ENCODE measurements around the gene NEU2.
"Not testable (repeated sequence)": the region's sequence is repeated elsewhere in the genome, so short reads cannot be mapped to it uniquely, and the experiment has no call there.

The NEU2 gene

GRCh38 chr2:233056961-233057605 is 24.6 kb downstream of the NEU2 start:
- no peak for DNase-seq (ENCODE audit: low read depth)

DNA sequence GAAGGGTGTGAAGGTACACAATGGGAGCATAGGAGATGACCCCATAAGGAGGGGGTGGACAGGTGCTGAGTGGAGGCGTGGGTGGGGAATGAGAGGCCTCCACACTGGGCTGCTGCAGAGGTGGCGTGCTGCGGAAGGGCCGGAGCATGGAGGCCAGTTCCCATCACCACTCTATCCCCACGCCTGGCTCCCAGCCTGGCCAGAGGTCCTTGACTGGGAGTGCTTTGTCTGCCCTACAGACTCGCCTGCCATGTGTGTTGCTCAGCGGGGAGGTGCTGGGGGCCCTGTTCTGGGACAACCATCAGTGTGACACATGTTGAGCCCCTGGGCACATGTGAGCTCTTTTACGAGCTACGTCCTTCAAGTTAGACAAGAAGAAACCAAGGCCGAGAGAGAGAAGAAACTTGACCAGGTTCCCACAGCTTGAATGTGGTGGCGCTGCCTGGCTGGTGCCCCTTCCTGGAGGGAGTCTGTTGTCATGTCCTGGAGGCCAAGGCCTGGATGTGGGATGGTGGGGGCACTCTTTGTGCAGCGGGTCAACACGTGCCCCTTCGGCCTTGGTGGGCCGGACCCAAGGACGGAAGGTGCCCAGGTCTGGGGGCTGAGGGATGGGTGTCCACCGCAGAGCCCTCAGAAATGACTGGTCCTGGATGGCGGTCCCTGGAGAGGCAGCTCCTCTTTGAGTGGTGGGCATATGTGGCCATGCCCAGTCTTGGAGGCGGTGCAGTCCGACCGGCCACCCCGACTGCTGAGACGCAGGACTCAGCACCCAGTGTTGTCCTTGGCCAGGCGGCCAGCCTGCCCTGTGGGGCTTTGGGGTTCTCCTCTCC is 26.5 kb downstream of the NEU2 start:
- no peak for DNase-seq (ENCODE audit: low read depth)

- no peak for DNase-seq (ENCODE audit: low read depth)
Measured at GRCh38 chr2:233059547-233059796, 27.0 kb downstream of the NEU2 start.

GRCh38 chr2:233059797-233060500 is 27.5 kb downstream of the NEU2 start, which contains the start of gene INPP5D:
Gene INPP5D (plus strand): TSS chr2:233060342. CDS start chr2:233060479, 137 bp downstream.
- DNase-seq (ENCODE audit: low read depth), result no peak

DNA sequence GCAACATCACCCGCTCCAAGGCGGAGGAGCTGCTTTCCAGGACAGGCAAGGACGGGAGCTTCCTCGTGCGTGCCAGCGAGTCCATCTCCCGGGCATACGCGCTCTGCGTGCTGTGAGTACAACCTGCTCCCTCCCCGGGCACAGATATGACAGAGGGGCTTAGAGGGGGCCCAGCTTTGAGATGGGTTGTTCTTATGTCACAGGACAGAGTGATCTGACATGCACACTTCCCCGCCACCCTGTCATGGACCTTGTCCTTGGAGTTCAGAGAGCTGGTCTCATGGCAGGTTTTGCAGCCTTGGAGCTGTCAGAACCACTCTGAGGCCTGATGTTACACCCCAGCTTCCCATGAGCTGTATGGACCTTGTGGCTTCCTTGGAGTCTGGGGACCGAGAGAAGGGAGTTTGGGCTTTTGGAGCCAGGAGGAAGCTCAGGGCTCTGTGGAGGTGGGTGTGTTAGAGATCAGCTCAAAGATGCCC is 28.1 kb downstream of the NEU2 start:
- no peak for DNase-seq (ENCODE audit: low read depth)

DNA sequence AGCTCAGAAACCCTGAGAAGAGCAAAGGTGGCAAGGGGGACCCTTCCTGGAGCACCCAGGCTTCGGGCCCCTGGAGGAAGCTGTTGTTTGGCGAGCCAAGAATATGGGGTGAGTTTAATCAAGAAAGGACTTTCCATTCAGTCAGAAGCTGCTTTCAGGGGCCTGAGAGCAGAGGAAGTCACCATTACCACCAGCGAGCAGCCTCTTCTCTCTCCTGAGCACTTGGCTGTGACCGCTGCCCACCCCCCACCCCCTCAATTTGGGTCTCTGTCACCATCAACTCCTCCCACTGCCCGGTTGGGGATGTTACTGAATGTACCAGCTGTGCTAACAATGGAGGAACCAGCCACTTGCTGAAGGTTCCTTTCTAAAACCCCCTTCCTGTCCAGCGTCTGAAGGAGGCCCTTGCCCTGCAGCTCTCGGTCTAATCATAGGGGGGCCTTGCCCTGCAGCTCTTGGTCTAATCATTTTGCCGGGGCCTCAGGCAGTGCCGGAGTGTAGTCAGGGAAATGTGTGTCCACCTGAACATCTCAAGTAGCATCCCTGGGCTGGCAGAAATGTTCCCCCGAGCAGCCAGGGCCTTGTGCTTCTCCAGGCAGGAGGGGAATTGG is 28.6 kb downstream of the NEU2 start:
- no peak for DNase-seq (ENCODE audit: low read depth)

GRCh38 chr2:233061591-233062450 is 29.3 kb downstream of the NEU2 start:
- DNase-seq (ENCODE audit: low read depth), result no peak

DNA sequence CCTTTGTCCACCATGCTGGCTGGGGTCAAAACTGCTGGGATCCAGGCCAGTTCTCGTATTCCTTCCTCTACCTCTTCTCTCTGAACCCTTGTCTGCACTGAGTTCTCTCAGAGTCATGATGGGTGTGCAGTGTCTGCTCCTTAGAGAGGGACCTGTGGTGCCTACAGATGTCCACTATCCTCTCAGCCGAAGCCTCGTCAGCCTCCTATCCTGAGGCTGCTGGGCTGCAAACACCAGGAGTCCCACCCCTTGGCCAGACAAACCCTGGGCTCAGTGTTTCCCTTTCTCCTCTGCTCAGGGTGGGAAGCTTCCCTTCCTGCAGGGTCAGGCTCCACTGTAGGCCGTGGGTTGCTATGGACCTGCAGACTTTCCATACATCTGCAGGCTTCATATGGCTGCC is 30.0 kb downstream of the NEU2 start:
- DNase-seq (ENCODE audit: low read depth), result no peak

- no peak for DNase-seq (ENCODE audit: low read depth)
Measured at GRCh38 chr2:233062946-233063268, 30.4 kb downstream of the NEU2 start.

GRCh38 chr2:233063269-233063975 is 30.9 kb downstream of the NEU2 start:
- no peak for DNase-seq (ENCODE audit: low read depth)

DNA sequence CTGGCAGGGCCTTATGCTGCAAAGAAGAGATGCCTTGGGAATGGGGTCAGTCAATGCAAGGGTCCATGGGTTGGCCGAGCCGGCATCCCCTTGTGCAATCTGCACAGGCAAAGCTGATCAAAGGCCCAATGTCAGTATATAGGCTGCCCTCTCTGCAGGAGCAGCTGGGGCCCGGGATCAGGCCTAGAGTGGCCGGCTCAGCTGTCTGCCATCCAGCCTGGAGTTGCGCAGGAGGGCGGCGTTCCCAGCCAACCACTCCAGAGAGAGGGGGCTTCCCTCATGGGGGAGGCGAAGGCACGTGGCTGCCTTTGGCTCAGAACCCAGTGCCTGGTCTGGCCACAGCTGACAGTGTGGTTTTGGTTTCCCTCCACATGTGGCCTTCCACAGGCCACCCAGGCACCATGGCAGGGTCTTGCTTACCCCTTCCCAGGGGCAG is 31.5 kb downstream of the NEU2 start:
- DNase-seq (ENCODE audit: low read depth), result no peak

- DNase-seq (ENCODE audit: low read depth), result no peak
Measured at GRCh38 chr2:233064530-233065199, 32.2 kb downstream of the NEU2 start.

DNA sequence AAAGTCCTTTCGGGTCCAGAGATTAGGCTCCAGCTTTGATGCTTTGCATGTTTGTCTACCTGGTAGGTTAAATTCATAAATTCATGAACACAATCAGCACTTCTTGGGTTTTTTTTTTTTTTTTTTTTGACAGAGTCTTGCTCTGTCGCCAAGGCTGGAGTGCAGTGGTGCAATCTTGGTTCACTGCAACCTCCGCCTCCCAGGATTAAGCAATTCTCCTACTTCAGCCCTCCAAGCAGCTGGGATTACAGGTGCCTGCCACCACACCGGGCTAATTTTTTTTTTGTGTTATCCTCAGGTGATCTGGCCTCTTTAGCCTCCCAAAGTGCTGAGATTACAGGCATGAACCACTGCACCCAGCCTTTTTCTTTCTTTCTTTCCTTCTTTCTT is 32.7 kb downstream of the NEU2 start:
- not testable (repeated sequence) for DNase-seq (ENCODE audit: low read depth)

GRCh38 chr2:233065954-233066470 is 33.5 kb downstream of the NEU2 start:
- no peak for DNase-seq (ENCODE audit: low read depth)

- DNase-seq (ENCODE audit: low read depth), result no peak
Measured at GRCh38 chr2:233068762-233069418, 36.4 kb downstream of the NEU2 start.

DNA sequence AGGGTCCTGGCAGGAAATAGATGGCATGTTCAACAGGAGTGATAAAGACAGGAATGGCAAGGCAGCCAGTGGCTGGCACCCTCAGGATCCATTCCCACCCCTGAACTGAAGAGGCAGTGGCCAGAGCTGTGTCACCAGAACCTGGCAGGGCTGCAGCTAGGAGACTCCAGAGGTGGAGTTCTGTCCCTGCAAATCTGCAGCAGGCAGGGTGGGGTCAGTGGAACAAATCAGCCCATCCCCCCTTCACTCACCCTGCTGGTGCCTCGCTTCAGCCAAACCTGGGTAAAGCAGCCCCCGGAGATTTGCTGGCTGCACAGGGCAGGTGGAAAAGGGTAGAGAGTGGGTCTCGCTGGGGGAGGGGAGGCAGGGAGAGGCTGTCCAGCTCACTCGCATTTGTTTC is 40.4 kb downstream of the NEU2 start:
- DNase-seq (ENCODE audit: low read depth), result no peak

DNA sequence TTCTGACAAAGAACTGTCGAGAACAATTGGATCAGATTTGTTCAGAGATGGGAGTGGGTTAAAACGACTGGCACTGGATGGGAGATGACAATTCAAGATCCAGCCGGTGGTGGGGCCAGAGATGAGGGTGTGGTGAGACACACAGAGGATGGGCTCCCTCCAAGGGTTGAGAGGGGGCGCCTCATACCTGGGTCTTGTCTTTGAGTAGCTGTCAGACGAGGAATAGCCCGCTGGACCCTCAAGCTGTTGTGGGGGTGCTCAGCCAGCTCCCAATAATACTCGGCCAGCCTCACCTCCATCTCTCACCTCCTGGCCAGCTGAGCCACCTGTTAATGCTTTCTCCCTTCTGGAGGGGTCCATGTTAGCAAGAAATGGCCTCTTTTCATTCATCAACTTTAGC is 41.6 kb downstream of the NEU2 start:
- DNase-seq (ENCODE audit: low read depth), result no peak

DNA sequence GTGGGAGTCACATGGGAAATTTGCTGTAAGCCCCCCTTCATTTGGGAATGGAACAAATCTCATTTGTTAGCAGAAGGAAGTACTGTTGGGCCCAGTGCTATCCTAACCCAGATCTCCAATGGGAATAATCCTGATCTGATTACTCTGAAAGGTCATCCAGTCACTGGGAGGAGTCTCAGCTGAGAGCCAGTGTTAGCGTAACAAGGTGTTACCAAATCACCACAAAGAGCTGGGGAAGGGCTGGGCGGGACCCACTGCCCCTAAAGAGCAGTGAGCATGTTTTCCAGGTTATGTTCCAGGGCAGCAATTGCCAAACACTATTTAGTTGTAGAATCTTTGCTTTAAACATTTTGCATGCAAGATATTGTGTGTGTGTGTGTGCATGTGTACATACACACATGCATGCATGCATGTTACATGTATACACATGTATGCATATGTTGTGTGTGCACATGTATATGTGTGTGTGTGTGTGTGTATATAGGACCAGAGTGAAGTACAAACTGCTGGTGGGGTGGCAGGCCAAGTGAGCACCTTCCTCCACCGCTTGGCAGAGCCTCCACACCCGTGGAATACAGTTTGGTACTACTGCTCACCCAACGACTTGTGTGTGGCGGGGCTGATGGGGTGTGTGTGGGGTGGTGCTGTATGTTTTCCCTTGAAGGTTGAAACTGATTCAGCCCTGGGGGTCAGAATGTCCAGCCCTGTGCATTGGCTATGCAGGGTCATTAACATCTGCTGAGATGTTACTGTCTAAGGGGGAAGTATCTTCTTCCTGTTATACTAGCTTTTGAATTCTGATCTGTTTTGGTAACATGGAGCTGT is 42.9 kb downstream of the NEU2 start:
- DNase-seq (ENCODE audit: low read depth), result no peak

- DNase-seq (ENCODE audit: low read depth), result no peak
Measured at GRCh38 chr2:233075966-233076339, 43.5 kb downstream of the NEU2 start.
